ENCODE results near the gene ASCL5.

Gene ASCL5

DNA sequence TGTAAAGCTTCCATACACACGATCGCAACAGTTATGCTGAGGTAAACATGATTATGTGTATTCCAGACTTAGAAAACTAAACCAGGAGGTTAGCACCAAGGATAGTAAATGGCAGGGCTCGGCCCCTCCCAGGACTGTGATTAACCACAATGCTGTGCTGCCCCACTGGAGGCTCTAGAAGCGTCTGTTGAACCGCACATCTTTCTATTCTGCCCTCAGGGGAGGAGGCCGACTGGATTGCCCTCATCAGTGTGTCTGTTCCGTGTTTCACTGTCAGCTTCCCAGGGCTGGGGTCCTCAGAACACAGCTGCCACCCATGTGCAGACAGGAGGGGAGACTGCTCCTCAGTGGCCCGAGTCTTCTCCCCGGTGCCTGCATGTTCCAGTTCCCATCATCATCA, 12.8 kb upstream of the ASCL5 start:
- Histone ChIP-seq H3K9me3 (ENCODE audit: insufficient read depth, low read depth, low read length) (no peaks in the 10 kb centered on the region), H3K9me2 (replicated peaks; ENCODE audit: low read depth, low read length) (no peaks in the 10 kb centered on the region), H3K4me3 (ENCODE audit: low read length, poor library complexity, severe bottlenecking) (no peak overlapping the region), H3K27me3 (ENCODE audit: insufficient read depth, low read length, poor library complexity, severe bottlenecking) (no peaks in the 10 kb centered on the region), H3K79me2 (ENCODE audit: insufficient read depth, low read length) (no peaks in the 10 kb centered on the region), H3F3A (ENCODE audit: low read depth) (no peaks in the 10 kb centered on the region), H3K4me2 (ENCODE audit: low read depth, low read length, poor library complexity, severe bottlenecking) (no peak overlapping the region), H3K4me1 (ENCODE audit: insufficient read depth, low read length, poor library complexity, severe bottlenecking) (no peaks in the 10 kb centered on the region), H3K9ac (ENCODE audit: low read depth, low read length, poor library complexity, severe bottlenecking) (no peak overlapping the region), H3K36me3 (ENCODE audit: insufficient read depth, low read length) (peaks cover 56% of the 10 kb centered on the region; the same call in 1 of the 2 replicates), H2AFZ (ENCODE audit: low read length) (no peak overlapping the region), H4K20me1 (ENCODE audit: insufficient read depth, low read length, poor library complexity, severe bottlenecking) (no peaks in the 10 kb centered on the region)
- TF ChIP-seq, protein P1, sequence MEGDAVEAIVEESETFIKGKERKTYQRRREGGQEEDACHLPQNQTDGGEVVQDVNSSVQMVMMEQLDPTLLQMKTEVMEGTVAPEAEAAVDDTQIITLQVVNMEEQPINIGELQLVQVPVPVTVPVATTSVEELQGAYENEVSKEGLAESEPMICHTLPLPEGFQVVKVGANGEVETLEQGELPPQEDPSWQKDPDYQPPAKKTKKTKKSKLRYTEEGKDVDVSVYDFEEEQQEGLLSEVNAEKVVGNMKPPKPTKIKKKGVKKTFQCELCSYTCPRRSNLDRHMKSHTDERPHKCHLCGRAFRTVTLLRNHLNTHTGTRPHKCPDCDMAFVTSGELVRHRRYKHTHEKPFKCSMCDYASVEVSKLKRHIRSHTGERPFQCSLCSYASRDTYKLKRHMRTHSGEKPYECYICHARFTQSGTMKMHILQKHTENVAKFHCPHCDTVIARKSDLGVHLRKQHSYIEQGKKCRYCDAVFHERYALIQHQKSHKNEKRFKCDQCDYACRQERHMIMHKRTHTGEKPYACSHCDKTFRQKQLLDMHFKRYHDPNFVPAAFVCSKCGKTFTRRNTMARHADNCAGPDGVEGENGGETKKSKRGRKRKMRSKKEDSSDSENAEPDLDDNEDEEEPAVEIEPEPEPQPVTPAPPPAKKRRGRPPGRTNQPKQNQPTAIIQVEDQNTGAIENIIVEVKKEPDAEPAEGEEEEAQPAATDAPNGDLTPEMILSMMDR (conservative IDR thresholded peaks at IDR 0.05; ENCODE audit: low read length), result no peak
- TF ChIP-seq EZH2phosphoT487 (IDR thresholded peaks at IDR 0.05; ENCODE audit: borderline replicate concordance), result no peak

DNA sequence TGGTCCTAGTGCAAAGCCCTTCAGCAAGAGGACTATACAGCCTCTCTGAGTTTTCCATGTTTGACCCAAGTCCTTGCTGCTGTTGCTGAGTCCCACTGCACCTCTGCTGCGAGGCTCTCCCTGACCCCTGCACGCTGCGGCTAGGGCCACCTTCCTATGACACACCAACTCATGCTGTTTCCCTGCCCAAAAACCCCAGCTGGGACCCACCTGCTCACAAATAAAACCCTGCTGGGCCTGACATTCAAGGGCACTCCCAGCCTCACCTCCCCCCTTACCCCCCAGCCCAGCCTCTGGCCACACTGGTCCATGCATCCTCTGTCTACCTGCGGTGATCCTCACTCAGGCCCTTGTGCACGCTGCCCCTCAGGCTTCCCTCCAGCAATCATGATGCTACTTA, 12.3 kb upstream of the ASCL5 start:
- Histone ChIP-seq H2AFZ (ENCODE audit: low read length) (no peak overlapping the region), H3K9me3 (ENCODE audit: insufficient read depth, low read depth, low read length) (no peaks in the 10 kb centered on the region), H3K4me2 (ENCODE audit: low read depth, low read length, poor library complexity, severe bottlenecking) (no peak overlapping the region), H3K79me2 (ENCODE audit: insufficient read depth, low read length) (no peaks in the 10 kb centered on the region), H3K36me3 (ENCODE audit: insufficient read depth, low read length) (peaks cover 56% of the 10 kb centered on the region; the same call in 1 of the 2 replicates), H3F3A (ENCODE audit: low read depth) (no peaks in the 10 kb centered on the region), H3K9ac (ENCODE audit: low read depth, low read length, poor library complexity, severe bottlenecking) (no peak overlapping the region), H3K27me3 (ENCODE audit: insufficient read depth, low read length, poor library complexity, severe bottlenecking) (no peaks in the 10 kb centered on the region), H3K4me3 (ENCODE audit: low read length, poor library complexity, severe bottlenecking) (no peak overlapping the region), H3K9me2 (replicated peaks; ENCODE audit: low read depth, low read length) (no peaks in the 10 kb centered on the region), H3K4me1 (ENCODE audit: insufficient read depth, low read length, poor library complexity, severe bottlenecking) (no peaks in the 10 kb centered on the region), H4K20me1 (ENCODE audit: insufficient read depth, low read length, poor library complexity, severe bottlenecking) (no peaks in the 10 kb centered on the region)
- TF ChIP-seq, protein P1 (conservative IDR thresholded peaks at IDR 0.05; ENCODE audit: low read length), result no peak
- no peak for TF ChIP-seq EZH2phosphoT487 (IDR thresholded peaks at IDR 0.05; ENCODE audit: borderline replicate concordance)

DNA sequence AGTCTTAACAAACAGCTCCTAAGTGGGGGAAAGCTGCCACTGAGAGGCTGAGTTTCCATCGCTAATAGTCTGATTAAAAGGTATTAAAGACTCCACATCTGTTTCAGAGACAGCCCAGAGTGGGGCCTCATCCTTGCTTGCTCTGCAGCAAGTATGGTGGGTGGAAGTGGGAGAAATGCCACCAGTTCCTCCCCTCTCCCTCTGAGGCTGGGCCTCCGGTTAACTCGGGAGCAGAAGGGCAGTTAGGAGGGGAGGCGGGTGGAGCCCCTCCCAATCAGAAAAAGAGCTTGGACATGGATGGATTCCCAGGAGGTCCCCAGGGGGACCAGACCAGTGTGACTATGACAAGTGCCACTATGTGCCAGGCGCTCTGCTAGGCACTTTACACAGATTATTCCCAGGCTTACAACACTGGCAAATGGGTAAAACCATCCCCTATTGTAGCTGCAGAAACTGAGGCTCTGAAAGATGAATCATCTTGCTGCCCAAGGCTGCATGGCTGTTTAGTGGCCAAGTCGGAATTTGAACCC, 11.4 kb upstream of the ASCL5 start:
- H3K9me3 ChIP-seq (ENCODE audit: insufficient read depth, low read depth, low read length), result no peaks in the 10 kb centered on the region
- H3K79me2 ChIP-seq (ENCODE audit: insufficient read depth, low read length), result no peaks in the 10 kb centered on the region
- no peak overlapping the region for H3K9ac ChIP-seq (ENCODE audit: low read depth, low read length, poor library complexity, severe bottlenecking)
- H3F3A ChIP-seq (ENCODE audit: low read depth), result no peaks in the 10 kb centered on the region
- peaks cover 50% of the 10 kb centered on the region; the same call in 1 of the 2 replicates for H3K36me3 ChIP-seq (ENCODE audit: insufficient read depth, low read length)
- H3K9me2 ChIP-seq (replicated peaks; ENCODE audit: low read depth, low read length), result no peaks in the 10 kb centered on the region
- H4K20me1 ChIP-seq (ENCODE audit: insufficient read depth, low read length, poor library complexity, severe bottlenecking), result no peaks in the 10 kb centered on the region
- no peak overlapping the region for H2AFZ ChIP-seq (ENCODE audit: low read length)
- TF ChIP-seq EZH2phosphoT487 (IDR thresholded peaks at IDR 0.05; ENCODE audit: borderline replicate concordance), result no peak
- TF ChIP-seq, protein P1 (conservative IDR thresholded peaks at IDR 0.05; ENCODE audit: low read length), result no peak
- no peak overlapping the region for H3K4me2 ChIP-seq (ENCODE audit: low read depth, low read length, poor library complexity, severe bottlenecking)
- no peak overlapping the region for H3K4me3 ChIP-seq (ENCODE audit: low read length, poor library complexity, severe bottlenecking)
- no peaks in the 10 kb centered on the region for H3K4me1 ChIP-seq (ENCODE audit: insufficient read depth, low read length, poor library complexity, severe bottlenecking)
- H3K27me3 ChIP-seq (ENCODE audit: insufficient read depth, low read length, poor library complexity, severe bottlenecking), result no peaks in the 10 kb centered on the region

Measured in Loucy (cell line).